GM12878 (cell line): ENCODE measurements around the gene TMED10. TPM values are rescaled to one million over a fixed set of nuclear protein-coding genes. Genes with fewer than 3 reads are reported as not detected.

Experiments used
- CBX5 ChIP-seq: sonication (generic); IDR thresholded peaks from 2 replicates; pipeline ENCODE4 v1.6.1; 2016; ENCODE audit warnings: low read depth, moderate library complexity, mild to moderate bottlenecking, inconsistent platforms
- FOXK2 ChIP-seq: fragments of 450-650 bp; IDR thresholded peaks from 2 replicates; pipeline ENCODE4 v1.6.1; 2017; ENCODE audit warnings: mild to moderate bottlenecking, moderate library complexity
- RCOR1 ChIP-seq: conservative IDR thresholded peaks from 2 replicates; pipeline ENCODE4 v1.6.1; 2012; ENCODE audit warnings: low read depth, low read length, improper control_type of control experiment
- SPI1 ChIP-seq: IDR thresholded peaks from 2 replicates; pipeline ENCODE4 v1.6.1; 2011; ENCODE audit warnings: low read depth, mild to moderate bottlenecking, low read length, moderate library complexity, borderline replicate concordance; ENCODE audit not compliant: insufficient read depth
- SUPT20H ChIP-seq: IDR thresholded peaks from 2 replicates; pipeline ENCODE4 v1.6.1; 2011; ENCODE audit warnings: low read depth, mild to moderate bottlenecking, low read length, moderate library complexity, borderline replicate concordance; ENCODE audit not compliant: control insufficient read depth
- TCF7 ChIP-seq: IDR thresholded peaks from 2 replicates; pipeline ENCODE4 v1.6.1; 2014; ENCODE audit warnings: antibody characterized with exemption, borderline replicate concordance
- ZNF24 ChIP-seq: fragments of 450-650 bp; IDR thresholded peaks from 2 replicates; pipeline ENCODE4 v1.6.1; 2017; ENCODE audit warnings: antibody characterized with exemption, mild to moderate bottlenecking
- ZZZ3 ChIP-seq: IDR thresholded peaks from 2 replicates; pipeline ENCODE4 v1.6.1; 2011; ENCODE audit warnings: low read depth; ENCODE audit not compliant: control insufficient read depth, insufficient read length
- polyA plus RNA-seq, 11 experiments: library from polyadenylated mRNA; depleted of rRNA in 4 of 11; unstranded in 6 of 11; stranded (reverse) in 5 of 11; fragments of >200 nt; fragmentation: Nextera tagmentation in 4 of 11; fragmentation: Illumina TruSeq in 1 of 11; extraction: Ambion mirVana in 4 of 11; extraction: Trizol in 1 of 11; gene quantifications; 1 replicate in 1 of 11; 2 replicates in 10 of 11; pipeline versions ENCODE4 v1.2.1 to v1.2.3, GENCODE V29; 2011 to 2016; ENCODE audit warnings: inconsistent platforms in 2 of 11, missing spikeins in 2 of 11, low read depth in 1 of 11
- total RNA-seq, 4 experiments: library from RNA; depleted of rRNA in 3 of 4; stranded (reverse); fragments of >200 nt in 3 of 4; fragmentation: Illumina TruSeq in 1 of 4; extraction: Trizol in 1 of 4; gene quantifications; 2 replicates each; pipeline versions ENCODE4 v1.2.1 to v1.2.3, GENCODE V29; 2013 to 2021
- TF ChIP-seq, protein P1 (sequence below): fragments of 450-650 bp; formaldehyde crosslinking; IDR thresholded peaks from 2 replicates; pipeline ENCODE4 v1.4.0; 2022; ENCODE audit warnings: mild to moderate bottlenecking, moderate library complexity
- TF ChIP-seq, protein P2 (sequence below): IDR thresholded peaks from 2 replicates; pipeline ENCODE4 v1.6.1; 2012; ENCODE audit warnings: mild to moderate bottlenecking, low read depth, low read length
- TF ChIP-seq, protein P3 (sequence below): fragments of 450-650 bp; IDR thresholded peaks from 2 replicates; pipeline ENCODE4 v1.6.1; 2017; ENCODE audit warnings: mild to moderate bottlenecking, low read depth, inconsistent platforms; ENCODE audit not compliant: poor library complexity, severe bottlenecking
- TF ChIP-seq, protein P4 (sequence below): fragments of 450-650 bp; IDR thresholded peaks from 2 replicates; pipeline ENCODE4 v1.6.1; 2016; ENCODE audit warnings: mild to moderate bottlenecking

Gene TMED10
- total and polyA plus RNA-seq, 10 of the 15 experiments (the other 5 are each of a cell fraction or from before 2014, with no cell fraction given): 99.8 to 270 (median 180) TPM

DNA sequence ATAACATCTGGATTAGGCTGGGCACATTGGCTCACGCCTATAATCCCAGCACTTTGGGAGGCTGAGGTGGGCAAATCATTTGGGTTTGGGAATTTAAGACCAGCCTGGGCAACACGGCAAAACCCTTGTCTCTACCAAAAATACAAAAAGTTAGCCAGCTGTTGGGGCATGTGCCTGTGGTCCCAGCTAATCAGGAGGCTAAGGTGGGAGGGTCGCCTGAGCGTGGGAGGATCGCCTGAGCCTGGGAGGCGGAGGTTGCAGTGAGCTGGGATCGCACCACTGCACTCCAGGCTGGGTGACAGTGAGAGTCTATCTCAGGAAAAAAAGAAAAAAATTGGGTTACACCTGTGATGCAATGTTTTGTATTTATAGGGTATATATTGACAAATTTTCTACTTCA, 54.9 kb downstream of the TMED10 start (continued):
- TF ChIP-seq, protein P1, sequence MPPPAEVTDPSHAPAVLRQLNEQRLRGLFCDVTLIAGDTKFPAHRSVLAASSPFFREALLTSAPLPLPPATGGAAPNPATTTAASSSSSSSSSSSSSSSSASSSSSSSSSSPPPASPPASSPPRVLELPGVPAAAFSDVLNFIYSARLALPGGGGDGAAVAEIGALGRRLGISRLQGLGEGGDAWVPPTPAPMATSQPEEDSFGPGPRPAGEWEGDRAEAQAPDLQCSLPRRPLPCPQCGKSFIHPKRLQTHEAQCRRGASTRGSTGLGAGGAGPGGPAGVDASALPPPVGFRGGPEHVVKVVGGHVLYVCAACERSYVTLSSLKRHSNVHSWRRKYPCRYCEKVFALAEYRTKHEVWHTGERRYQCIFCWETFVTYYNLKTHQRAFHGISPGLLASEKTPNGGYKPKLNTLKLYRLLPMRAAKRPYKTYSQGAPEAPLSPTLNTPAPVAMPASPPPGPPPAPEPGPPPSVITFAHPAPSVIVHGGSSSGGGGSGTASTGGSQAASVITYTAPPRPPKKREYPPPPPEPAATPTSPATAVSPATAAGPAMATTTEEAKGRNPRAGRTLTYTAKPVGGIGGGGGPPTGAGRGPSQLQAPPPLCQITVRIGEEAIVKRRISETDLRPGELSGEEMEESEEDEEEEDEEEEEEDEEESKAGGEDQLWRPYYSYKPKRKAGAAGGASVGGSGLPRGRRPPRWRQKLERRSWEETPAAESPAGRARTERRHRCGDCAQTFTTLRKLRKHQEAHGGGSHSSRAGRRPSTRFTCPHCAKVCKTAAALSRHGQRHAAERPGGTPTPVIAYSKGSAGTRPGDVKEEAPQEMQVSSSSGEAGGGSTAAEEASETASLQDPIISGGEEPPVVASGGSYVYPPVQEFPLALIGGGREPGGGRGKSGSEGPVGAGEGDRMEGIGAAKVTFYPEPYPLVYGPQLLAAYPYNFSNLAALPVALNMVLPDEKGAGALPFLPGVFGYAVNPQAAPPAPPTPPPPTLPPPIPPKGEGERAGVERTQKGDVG: no peak
- TF ChIP-seq, protein P2, sequence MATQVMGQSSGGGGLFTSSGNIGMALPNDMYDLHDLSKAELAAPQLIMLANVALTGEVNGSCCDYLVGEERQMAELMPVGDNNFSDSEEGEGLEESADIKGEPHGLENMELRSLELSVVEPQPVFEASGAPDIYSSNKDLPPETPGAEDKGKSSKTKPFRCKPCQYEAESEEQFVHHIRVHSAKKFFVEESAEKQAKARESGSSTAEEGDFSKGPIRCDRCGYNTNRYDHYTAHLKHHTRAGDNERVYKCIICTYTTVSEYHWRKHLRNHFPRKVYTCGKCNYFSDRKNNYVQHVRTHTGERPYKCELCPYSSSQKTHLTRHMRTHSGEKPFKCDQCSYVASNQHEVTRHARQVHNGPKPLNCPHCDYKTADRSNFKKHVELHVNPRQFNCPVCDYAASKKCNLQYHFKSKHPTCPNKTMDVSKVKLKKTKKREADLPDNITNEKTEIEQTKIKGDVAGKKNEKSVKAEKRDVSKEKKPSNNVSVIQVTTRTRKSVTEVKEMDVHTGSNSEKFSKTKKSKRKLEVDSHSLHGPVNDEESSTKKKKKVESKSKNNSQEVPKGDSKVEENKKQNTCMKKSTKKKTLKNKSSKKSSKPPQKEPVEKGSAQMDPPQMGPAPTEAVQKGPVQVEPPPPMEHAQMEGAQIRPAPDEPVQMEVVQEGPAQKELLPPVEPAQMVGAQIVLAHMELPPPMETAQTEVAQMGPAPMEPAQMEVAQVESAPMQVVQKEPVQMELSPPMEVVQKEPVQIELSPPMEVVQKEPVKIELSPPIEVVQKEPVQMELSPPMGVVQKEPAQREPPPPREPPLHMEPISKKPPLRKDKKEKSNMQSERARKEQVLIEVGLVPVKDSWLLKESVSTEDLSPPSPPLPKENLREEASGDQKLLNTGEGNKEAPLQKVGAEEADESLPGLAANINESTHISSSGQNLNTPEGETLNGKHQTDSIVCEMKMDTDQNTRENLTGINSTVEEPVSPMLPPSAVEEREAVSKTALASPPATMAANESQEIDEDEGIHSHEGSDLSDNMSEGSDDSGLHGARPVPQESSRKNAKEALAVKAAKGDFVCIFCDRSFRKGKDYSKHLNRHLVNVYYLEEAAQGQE: no peak
- TF ChIP-seq ZNF24 (no peak), SUPT20H (no peak), CBX5 (no peak), SPI1 (no peak), FOXK2 (no peak), ZZZ3 (no peak), TCF7 (no peak), RCOR1 (no peak)
- TF ChIP-seq, protein P3, sequence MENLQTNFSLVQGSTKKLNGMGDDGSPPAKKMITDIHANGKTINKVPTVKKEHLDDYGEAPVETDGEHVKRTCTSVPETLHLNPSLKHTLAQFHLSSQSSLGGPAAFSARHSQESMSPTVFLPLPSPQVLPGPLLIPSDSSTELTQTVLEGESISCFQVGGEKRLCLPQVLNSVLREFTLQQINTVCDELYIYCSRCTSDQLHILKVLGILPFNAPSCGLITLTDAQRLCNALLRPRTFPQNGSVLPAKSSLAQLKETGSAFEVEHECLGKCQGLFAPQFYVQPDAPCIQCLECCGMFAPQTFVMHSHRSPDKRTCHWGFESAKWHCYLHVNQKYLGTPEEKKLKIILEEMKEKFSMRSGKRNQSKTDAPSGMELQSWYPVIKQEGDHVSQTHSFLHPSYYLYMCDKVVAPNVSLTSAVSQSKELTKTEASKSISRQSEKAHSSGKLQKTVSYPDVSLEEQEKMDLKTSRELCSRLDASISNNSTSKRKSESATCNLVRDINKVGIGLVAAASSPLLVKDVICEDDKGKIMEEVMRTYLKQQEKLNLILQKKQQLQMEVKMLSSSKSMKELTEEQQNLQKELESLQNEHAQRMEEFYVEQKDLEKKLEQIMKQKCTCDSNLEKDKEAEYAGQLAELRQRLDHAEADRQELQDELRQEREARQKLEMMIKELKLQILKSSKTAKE: no peak
- TF ChIP-seq, protein P4, sequence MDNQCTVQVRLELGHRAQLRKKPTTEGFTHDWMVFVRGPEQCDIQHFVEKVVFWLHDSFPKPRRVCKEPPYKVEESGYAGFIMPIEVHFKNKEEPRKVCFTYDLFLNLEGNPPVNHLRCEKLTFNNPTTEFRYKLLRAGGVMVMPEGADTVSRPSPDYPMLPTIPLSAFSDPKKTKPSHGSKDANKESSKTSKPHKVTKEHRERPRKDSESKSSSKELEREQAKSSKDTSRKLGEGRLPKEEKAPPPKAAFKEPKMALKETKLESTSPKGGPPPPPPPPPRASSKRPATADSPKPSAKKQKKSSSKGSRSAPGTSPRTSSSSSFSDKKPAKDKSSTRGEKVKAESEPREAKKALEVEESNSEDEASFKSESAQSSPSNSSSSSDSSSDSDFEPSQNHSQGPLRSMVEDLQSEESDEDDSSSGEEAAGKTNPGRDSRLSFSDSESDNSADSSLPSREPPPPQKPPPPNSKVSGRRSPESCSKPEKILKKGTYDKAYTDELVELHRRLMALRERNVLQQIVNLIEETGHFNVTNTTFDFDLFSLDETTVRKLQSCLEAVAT: no peak
